ENCODE measurements around the gene RBP5.

The RBP5 gene

GRCh38 chr12:7146906-7147305, 18.2 kb upstream of the RBP5 start:
- no peak overlapping the region for H3K27ac ChIP-seq
- no peak for DNase-seq (ENCODE audit: low read depth, low spot score)

- no peak for DNase-seq (ENCODE audit: low read depth, low spot score)
- no peak overlapping the region for H3K27ac ChIP-seq
Observed at GRCh38 chr12:7146228-7146627, 17.5 kb upstream of the RBP5 start.

GRCh38 chr12:7145671-7146070, 17.0 kb upstream of the RBP5 start:
- no peak overlapping the region for H3K27ac ChIP-seq
- no peak for DNase-seq (ENCODE audit: low read depth, low spot score)

GRCh38 chr12:7144414-7145120, 15.9 kb upstream of the RBP5 start:
- no peak for DNase-seq (ENCODE audit: low read depth, low spot score)
- no peak overlapping the region for H3K27ac ChIP-seq

- no peak overlapping the region for H3K27ac ChIP-seq
- no peak for DNase-seq (ENCODE audit: low read depth, low spot score)
Observed at GRCh38 chr12:7143564-7143963, 14.9 kb upstream of the RBP5 start.

GRCh38 chr12:7142809-7143465, 14.2 kb upstream of the RBP5 start:
- no peak overlapping the region for H3K27ac ChIP-seq
- DNase-seq (ENCODE audit: low read depth, low spot score): no peak

GRCh38 chr12:7142056-7142644, 13.5 kb upstream of the RBP5 start:
- H3K27ac ChIP-seq: no peak overlapping the region
- DNase-seq (ENCODE audit: low read depth, low spot score): no peak

GRCh38 chr12:7141351-7142005, 12.8 kb upstream of the RBP5 start:
- no peak overlapping the region for H3K27ac ChIP-seq
- no peak for DNase-seq (ENCODE audit: low read depth, low spot score)

- DNase-seq (ENCODE audit: low read depth, low spot score): no peak
- no peak overlapping the region for H3K27ac ChIP-seq
Observed at GRCh38 chr12:7139200-7139599, 10.5 kb upstream of the RBP5 start.

GRCh38 chr12:7137908-7138307, 9.2 kb upstream of the RBP5 start:
- DNase-seq (ENCODE audit: low read depth, low spot score): no peak
- H3K27ac ChIP-seq: no peak overlapping the region

- DNase-seq (ENCODE audit: low read depth, low spot score): no peak
- no peak overlapping the region for H3K27ac ChIP-seq
Observed at GRCh38 chr12:7136676-7137075, 8.0 kb upstream of the RBP5 start.

- no peak for DNase-seq (ENCODE audit: low read depth, low spot score)
- H3K27ac ChIP-seq: no peak overlapping the region
Observed at GRCh38 chr12:7136071-7136470, 7.4 kb upstream of the RBP5 start.

GRCh38 chr12:7134396-7135166, 5.9 kb upstream of the RBP5 start:
- no peak for DNase-seq (ENCODE audit: low read depth, low spot score)
- no peak overlapping the region for H3K27ac ChIP-seq

- DNase-seq (ENCODE audit: low read depth, low spot score): no peak
- H3K27ac ChIP-seq: no peak overlapping the region
Observed at GRCh38 chr12:7131502-7131866, 2.8 kb upstream of the RBP5 start.

GRCh38 chr12:7130701-7131501, 2.2 kb upstream of the RBP5 start:
- no peak for DNase-seq (ENCODE audit: low read depth, low spot score)
- H3K27ac ChIP-seq: no peak overlapping the region

- DNase-seq (ENCODE audit: low read depth, low spot score): peak; percentile 26
- H3K27ac ChIP-seq: no peak within 1 kb of the TSS
Observed at GRCh38 chr12:7129872-7130691, 1.4 kb upstream of the RBP5 start, which contains the start of gene CLSTN3. Gene CLSTN3, plus strand, starts transcription at chr12:7130371. Its CDS starts 278 bp downstream, at chr12:7130649.

- no peak overlapping the region for H3K27ac ChIP-seq
- no peak for DNase-seq (ENCODE audit: low read depth, low spot score)
Observed at GRCh38 chr12:7129287-7129871, 690 bp upstream of the RBP5 start.

- DNase-seq (ENCODE audit: low read depth, low spot score): no peak
- no peak overlapping the region for H3K27ac ChIP-seq
Observed at GRCh38 chr12:7127916-7128626, 618 bp downstream of the RBP5 start.

Measured in epithelial cell of prostate (primary cell).